ENCODE measurements around the gene PPP1R14B.

PPP1R14B gene

GRCh38 chr11:64285885-64286800, 39.4 kb upstream of the PPP1R14B start:
- TF ChIP-seq EGR1 (IDR thresholded peaks at IDR 0.05) (no peak), ZBTB7A (IDR thresholded peaks at IDR 0.05; ENCODE audit: low read depth) (peak; percentile 39; the same call in 1 of the 2 replicates), TCF12 (IDR thresholded peaks at IDR 0.05; ENCODE audit: low read depth) (peak; percentile 8; the same call in 1 of the 2 replicates), CEBPB (IDR thresholded peaks at IDR 0.05) (no peak)

DNA sequence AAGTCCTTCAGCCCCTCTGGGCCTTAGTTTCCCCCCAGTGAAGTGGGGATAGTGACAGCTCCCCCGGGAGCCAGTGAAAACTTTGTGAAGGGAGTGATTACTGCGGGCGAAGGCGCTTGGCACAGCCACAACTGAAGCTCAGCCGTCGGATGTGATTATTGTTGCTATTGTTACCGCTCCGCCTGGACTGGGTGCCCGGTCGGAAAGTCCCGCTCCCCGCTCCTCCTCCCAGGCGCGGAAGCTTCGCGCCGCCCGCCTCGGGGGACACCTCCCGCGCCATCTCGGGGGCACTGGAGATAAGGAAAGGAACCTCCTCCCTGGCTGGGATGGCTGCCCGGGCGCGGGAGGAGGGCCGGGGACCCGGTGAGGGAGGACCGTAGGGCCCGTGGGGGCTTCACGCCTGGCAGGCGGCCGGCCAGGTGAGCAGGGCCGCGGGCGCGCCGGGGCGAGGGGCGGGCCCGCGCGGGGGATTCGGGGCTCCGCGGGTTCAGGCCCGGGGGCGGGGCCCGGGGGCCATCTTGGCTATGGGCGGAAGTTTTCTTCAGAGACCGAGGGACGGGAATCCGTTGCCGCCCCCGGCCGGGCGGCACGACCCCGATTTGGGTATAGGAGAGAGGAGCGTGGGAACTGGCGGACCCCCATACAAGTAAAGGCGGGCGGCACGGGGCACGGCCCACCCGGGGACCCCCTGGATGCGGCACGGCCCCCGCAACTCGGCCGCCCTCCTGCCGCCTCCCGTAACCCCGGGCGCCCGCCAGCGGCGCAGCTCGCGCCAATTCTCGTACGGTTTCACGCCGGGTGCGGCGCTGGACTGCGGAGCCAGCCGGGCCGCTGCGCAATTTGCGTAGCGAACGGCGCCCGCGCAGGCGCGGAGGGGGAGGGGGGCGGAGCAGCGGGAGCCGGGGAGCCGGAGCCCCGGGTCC, 38.5 kb upstream of the PPP1R14B start, which contains the start of gene GPR137:
Gene GPR137, plus strand, starts transcription at position 887 of the 923 bp plus-strand sequence. CDS start 677 bp downstream, outside the sequence.
- peak; percentile 61; the same call in 1 of the 2 replicates for TF ChIP-seq EGR1 (IDR thresholded peaks at IDR 0.05)
- no peak for TF ChIP-seq TCF12 (IDR thresholded peaks at IDR 0.05; ENCODE audit: low read depth)
- no peak for TF ChIP-seq CREB1 (IDR thresholded peaks at IDR 0.05; ENCODE audit: low read depth)
- TF ChIP-seq, protein P1, sequence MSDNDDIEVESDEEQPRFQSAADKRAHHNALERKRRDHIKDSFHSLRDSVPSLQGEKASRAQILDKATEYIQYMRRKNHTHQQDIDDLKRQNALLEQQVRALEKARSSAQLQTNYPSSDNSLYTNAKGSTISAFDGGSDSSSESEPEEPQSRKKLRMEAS (IDR thresholded peaks at IDR 0.05) = peak; percentile 16; the same call in 1 of the 2 replicates
- TF ChIP-seq ZBTB7A (IDR thresholded peaks at IDR 0.05; ENCODE audit: low read depth) = no peak
- TF ChIP-seq YY1 (IDR thresholded peaks at IDR 0.05; ENCODE audit: low read depth) = peak; percentile 93

GRCh38 chr11:64284048-64284961, 37.6 kb upstream of the PPP1R14B start, which contains the start of gene BAD:
Gene BAD, minus strand, starts transcription at chr11:64284665. Its CDS starts 297 bp downstream, at chr11:64284368.
- peak; percentile 52; the same call in 1 of the 2 replicates for TF ChIP-seq TAF1 (IDR thresholded peaks at IDR 0.05; ENCODE audit: low read depth)
- TF ChIP-seq, protein P1 (IDR thresholded peaks at IDR 0.05) = peak; percentile 26; the same call in 1 of the 2 replicates
- no peak for TF ChIP-seq EP300 (IDR thresholded peaks at IDR 0.05; ENCODE audit: borderline replicate concordance)
- no peak for TF ChIP-seq NFIC (IDR thresholded peaks at IDR 0.05)
- no peak for TF ChIP-seq TCF12 (IDR thresholded peaks at IDR 0.05; ENCODE audit: low read depth)
- no peak for TF ChIP-seq CEBPB (IDR thresholded peaks at IDR 0.05)
- TF ChIP-seq FOXM1 (IDR thresholded peaks at IDR 0.05; ENCODE audit: borderline replicate concordance, low read depth) = no peak
- TF ChIP-seq CREB1 (IDR thresholded peaks at IDR 0.05; ENCODE audit: low read depth) = peak; percentile 82
- TF ChIP-seq RAD21 (IDR thresholded peaks at IDR 0.05; ENCODE audit: low read depth) = no peak
- TF ChIP-seq YY1 (IDR thresholded peaks at IDR 0.05; ENCODE audit: low read depth) = no peak
- TF ChIP-seq ZBTB7A (IDR thresholded peaks at IDR 0.05; ENCODE audit: low read depth) = peak; percentile 11
- TF ChIP-seq TEAD4 (IDR thresholded peaks at IDR 0.05) = no peak
- TF ChIP-seq, protein P2, sequence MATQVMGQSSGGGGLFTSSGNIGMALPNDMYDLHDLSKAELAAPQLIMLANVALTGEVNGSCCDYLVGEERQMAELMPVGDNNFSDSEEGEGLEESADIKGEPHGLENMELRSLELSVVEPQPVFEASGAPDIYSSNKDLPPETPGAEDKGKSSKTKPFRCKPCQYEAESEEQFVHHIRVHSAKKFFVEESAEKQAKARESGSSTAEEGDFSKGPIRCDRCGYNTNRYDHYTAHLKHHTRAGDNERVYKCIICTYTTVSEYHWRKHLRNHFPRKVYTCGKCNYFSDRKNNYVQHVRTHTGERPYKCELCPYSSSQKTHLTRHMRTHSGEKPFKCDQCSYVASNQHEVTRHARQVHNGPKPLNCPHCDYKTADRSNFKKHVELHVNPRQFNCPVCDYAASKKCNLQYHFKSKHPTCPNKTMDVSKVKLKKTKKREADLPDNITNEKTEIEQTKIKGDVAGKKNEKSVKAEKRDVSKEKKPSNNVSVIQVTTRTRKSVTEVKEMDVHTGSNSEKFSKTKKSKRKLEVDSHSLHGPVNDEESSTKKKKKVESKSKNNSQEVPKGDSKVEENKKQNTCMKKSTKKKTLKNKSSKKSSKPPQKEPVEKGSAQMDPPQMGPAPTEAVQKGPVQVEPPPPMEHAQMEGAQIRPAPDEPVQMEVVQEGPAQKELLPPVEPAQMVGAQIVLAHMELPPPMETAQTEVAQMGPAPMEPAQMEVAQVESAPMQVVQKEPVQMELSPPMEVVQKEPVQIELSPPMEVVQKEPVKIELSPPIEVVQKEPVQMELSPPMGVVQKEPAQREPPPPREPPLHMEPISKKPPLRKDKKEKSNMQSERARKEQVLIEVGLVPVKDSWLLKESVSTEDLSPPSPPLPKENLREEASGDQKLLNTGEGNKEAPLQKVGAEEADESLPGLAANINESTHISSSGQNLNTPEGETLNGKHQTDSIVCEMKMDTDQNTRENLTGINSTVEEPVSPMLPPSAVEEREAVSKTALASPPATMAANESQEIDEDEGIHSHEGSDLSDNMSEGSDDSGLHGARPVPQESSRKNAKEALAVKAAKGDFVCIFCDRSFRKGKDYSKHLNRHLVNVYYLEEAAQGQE (IDR thresholded peaks at IDR 0.05; ENCODE audit: low read depth) = no peak

DNA sequence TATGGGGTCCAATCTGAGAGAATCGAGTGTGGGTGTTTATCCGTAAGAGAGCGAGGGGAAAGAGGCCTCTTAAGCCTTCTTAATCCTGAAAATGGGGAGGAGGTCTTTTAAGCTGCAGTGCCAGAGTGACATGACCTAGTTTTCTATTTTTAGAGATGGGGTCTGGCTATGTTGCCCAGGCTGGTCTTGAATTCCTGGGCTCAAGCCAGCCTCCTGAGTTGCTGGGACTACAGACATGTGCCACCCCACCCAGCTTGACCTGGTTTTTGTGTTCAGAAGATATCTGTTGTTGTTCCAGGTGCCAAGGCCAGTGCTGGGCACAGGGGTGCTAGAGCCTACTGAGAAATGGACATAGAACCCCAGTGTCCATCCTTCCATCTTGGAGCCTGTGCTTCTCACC, 36.3 kb upstream of the PPP1R14B start:
- TF ChIP-seq TEAD4 (IDR thresholded peaks at IDR 0.05) (no peak), EP300 (IDR thresholded peaks at IDR 0.05; ENCODE audit: borderline replicate concordance) (no peak), EGR1 (IDR thresholded peaks at IDR 0.05) (no peak), FOXM1 (IDR thresholded peaks at IDR 0.05; ENCODE audit: borderline replicate concordance, low read depth) (no peak), NFIC (IDR thresholded peaks at IDR 0.05) (no peak), YY1 (IDR thresholded peaks at IDR 0.05; ENCODE audit: low read depth) (no peak), CEBPB (IDR thresholded peaks at IDR 0.05) (no peak), TCF12 (IDR thresholded peaks at IDR 0.05; ENCODE audit: low read depth) (no peak)
- TF ChIP-seq, protein P1 (IDR thresholded peaks at IDR 0.05) = no peak
- TF ChIP-seq, protein P3, sequence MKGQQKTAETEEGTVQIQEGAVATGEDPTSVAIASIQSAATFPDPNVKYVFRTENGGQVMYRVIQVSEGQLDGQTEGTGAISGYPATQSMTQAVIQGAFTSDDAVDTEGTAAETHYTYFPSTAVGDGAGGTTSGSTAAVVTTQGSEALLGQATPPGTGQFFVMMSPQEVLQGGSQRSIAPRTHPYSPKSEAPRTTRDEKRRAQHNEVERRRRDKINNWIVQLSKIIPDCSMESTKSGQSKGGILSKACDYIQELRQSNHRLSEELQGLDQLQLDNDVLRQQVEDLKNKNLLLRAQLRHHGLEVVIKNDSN (IDR thresholded peaks at IDR 0.05) = no peak
- TF ChIP-seq, protein P2 (IDR thresholded peaks at IDR 0.05; ENCODE audit: low read depth) = no peak

Data from Ishikawa (cell line).